K562 (cell line): Measurements from ENCODE around the gene DRC1. TPM values are rescaled to one million over a fixed set of nuclear protein-coding genes. Genes with fewer than 3 reads are reported as not detected.

Experiments used
- ATAC-seq: fragments of 200-7000 bp; cut with Tn5 transposase; 3 replicates; pipeline ENCODE4 v1.9.1; 2020; ENCODE audit warnings: moderate library complexity
- BruUV-seq: library from RNA; stranded (reverse); fragments of 400-500 nt; replicated peaks from 2 replicates; lab custom pipeline; 2021; lab: Mats Ljungman, UMichigan
- CTCF ChIA-PET: fragments of 300-600 bp; formaldehyde crosslinking; extraction: SDS; loops from one replicate; lab custom pipeline; 2021; ENCODE audit warnings: low intra/inter-chr PET ratio; lab: Yijun Ruan, JAX
- POLR2A ChIA-PET: fragments of 300-600, 350-650 bp; sonication (Branson Sonifier 250); formaldehyde crosslinking; extraction: SDS; loops from one replicate; lab custom pipeline; 2021; ENCODE audit warnings: antibody characterized with exemption, inconsistent platforms; lab: Yijun Ruan, JAX
- DNase-seq, 4 experiments: peaks; one replicate each; pipeline versions ENCODE4 v3.0.0 to v3.0.0-alpha.2; 2011 to 2018; ENCODE audit warnings: low spot score in 3 of 4, mixed read lengths in 3 of 4; ENCODE audit errors: extremely low read depth in 1 of 4
- FAIRE-seq: peaks from 2 replicates; lab custom pipeline; 2011; peaks lifted over from hg19 to GRCh38; lab: Jason Lieb, UNC
- H2AFZ ChIP-seq: 2 replicates; pipeline ENCODE4 v1.6.0; 2011; ENCODE audit warnings: low read depth, low read length, control low read depth, inconsistent platforms
- H3K27ac ChIP-seq: fragments of 200-600 bp; 3 replicates; pipeline ENCODE4 v1.8.0; 2011; ENCODE audit warnings: low read depth, mild to moderate bottlenecking, control low read depth, inconsistent platforms, low read length, moderate library complexity, mixed read lengths; ENCODE audit errors: extremely low read depth
- H3K27me3 ChIP-seq, 2 experiments: fragments of 300-600 bp in 1 of 2; 2 replicates in 1 of 2; 3 replicates in 1 of 2; pipeline versions ENCODE4 v1.6.0 to v1.8.0; 2011; ENCODE audit warnings: inconsistent platforms in 2 of 2, low read length in 2 of 2, mild to moderate bottlenecking in 1 of 2, mixed read lengths in 1 of 2, moderate library complexity in 1 of 2; ENCODE audit not compliant: control insufficient read depth in 2 of 2, insufficient read depth in 2 of 2
- H3K36me3 ChIP-seq: fragments of 300-600 bp; 3 replicates; pipeline ENCODE4 v1.8.0; 2011; ENCODE audit warnings: mild to moderate bottlenecking, low read length, inconsistent platforms; ENCODE audit not compliant: control insufficient read depth, insufficient read depth
- H3K4me1 ChIP-seq, 2 experiments: fragments of 200-600 bp in 1 of 2; replicated peaks in 1 of 2; 2 replicates in 1 of 2; 3 replicates in 1 of 2; pipeline versions ENCODE4 v1.5.1 to v1.8.0; 2011; ENCODE audit warnings: inconsistent platforms in 2 of 2, low read length in 2 of 2, mild to moderate bottlenecking in 1 of 2, mixed read lengths in 1 of 2, moderate library complexity in 1 of 2; ENCODE audit not compliant: control insufficient read depth in 2 of 2, insufficient read depth in 2 of 2
- H3K4me2 ChIP-seq: 2 replicates; pipeline ENCODE4 v1.6.1; 2011; ENCODE audit warnings: low read length, control low read depth, inconsistent platforms, mixed read lengths; ENCODE audit not compliant: insufficient read depth
- H3K4me3 ChIP-seq: fragments of 200-600 bp; sonication (generic), shearing (Covaris generic); 2 replicates; pipeline ENCODE4 v1.5.1; 2016; ENCODE audit warnings: control low read depth, inconsistent platforms
- H3K79me2 ChIP-seq: fragments of 200-600 bp; 3 replicates; pipeline ENCODE4 v1.8.0; 2011; ENCODE audit warnings: low read length, inconsistent platforms; ENCODE audit not compliant: control insufficient read depth, insufficient read depth
- H3K9ac ChIP-seq, 2 experiments: 2 replicates each; pipeline versions ENCODE4 v1.6.0 to v1.6.1; 2011; ENCODE audit warnings: low read depth in 2 of 2, low read length in 2 of 2, control low read depth in 1 of 2, inconsistent platforms in 1 of 2, mild to moderate bottlenecking in 1 of 2, mixed read lengths in 1 of 2; ENCODE audit not compliant: insufficient read depth in 1 of 2
- H3K9me1 ChIP-seq: one replicate; pipeline ENCODE4 v1.6.0; 2011; ENCODE audit warnings: inconsistent platforms, mild to moderate bottlenecking, low read length, moderate library complexity; ENCODE audit not compliant: control insufficient read depth, insufficient read depth
- H3K9me3 ChIP-seq: replicated peaks from 2 replicates; pipeline ENCODE4 v1.5.1; 2011; ENCODE audit warnings: low read depth, low read length, inconsistent platforms; ENCODE audit not compliant: control insufficient read depth, insufficient read depth
- H4K20me1 ChIP-seq: replicated peaks from 2 replicates; pipeline ENCODE4 v1.6.1; 2011; ENCODE audit warnings: low read length, inconsistent platforms, mixed read lengths; ENCODE audit not compliant: control insufficient read depth, insufficient read depth
- EHMT2 ChIP-seq: fragments of 450-650 bp; IDR thresholded peaks from 2 replicates; pipeline ENCODE4 v1.6.1; 2018; ENCODE audit warnings: antibody characterized with exemption
- JUN ChIP-seq, 2 experiments: sonication (generic) in 1 of 2; formaldehyde crosslinking in 1 of 2; IDR thresholded peaks; 2 replicates each; pipeline versions ENCODE4 v1.6.1 to v1.8.0; 2012 to 2022; ENCODE audit warnings: borderline replicate concordance in 2 of 2, mild to moderate bottlenecking in 2 of 2, improper control_type of control experiment in 1 of 2, low read depth in 1 of 2, low read length in 1 of 2, missing genetic modification reagents in 1 of 2
- MAZ ChIP-seq, 2 experiments: fragments of 450-650 bp in 1 of 2; sonication (generic) in 1 of 2; formaldehyde crosslinking; IDR thresholded peaks in 1 of 2; conservative IDR thresholded peaks in 1 of 2; 2 replicates each; pipeline versions ENCODE4 v1.4.0 to v1.5.0; 2020; ENCODE audit warnings: mild to moderate bottlenecking in 1 of 2, missing genetic modification reagents in 1 of 2
- MCM3 ChIP-seq: fragments of 450-650 bp; IDR thresholded peaks from 2 replicates; pipeline ENCODE4 v1.6.1; 2016
- MEF2A ChIP-seq: IDR thresholded peaks from 2 replicates; pipeline ENCODE4 v1.6.1; 2011; ENCODE audit warnings: low read depth, mild to moderate bottlenecking, low read length, moderate library complexity; ENCODE audit not compliant: control insufficient read depth
- NEUROD1 ChIP-seq: fragments of 150-350 bp; IDR thresholded peaks from 2 replicates; pipeline ENCODE4 v1.6.1; 2014; ENCODE audit warnings: borderline replicate concordance, low read length, low read depth; ENCODE audit not compliant: partially characterized antibody
- SIN3B ChIP-seq: fragments of 450-650 bp; IDR thresholded peaks from 2 replicates; pipeline ENCODE4 v1.6.1; 2017; ENCODE audit warnings: low read depth, mild to moderate bottlenecking, moderate library complexity
- SMC3 ChIP-seq: conservative IDR thresholded peaks from 2 replicates; pipeline ENCODE4 v1.6.1; 2011; ENCODE audit warnings: low read depth, low read length, improper control_type of control experiment; ENCODE audit not compliant: insufficient read depth
- SOX6 ChIP-seq: fragments of 450-650 bp; IDR thresholded peaks from 2 replicates; pipeline ENCODE4 v1.6.1; 2014; ENCODE audit warnings: mild to moderate bottlenecking
- SP2 ChIP-seq: IDR thresholded peaks from 2 replicates; pipeline ENCODE4 v1.6.1; 2011; ENCODE audit warnings: mild to moderate bottlenecking, low read depth, low read length, moderate library complexity; ENCODE audit not compliant: poor library complexity, severe bottlenecking; ENCODE audit errors: extremely low read depth
- SRSF7 ChIP-seq: fragments of 200-400 bp; formaldehyde crosslinking; optimal IDR thresholded peaks from 2 replicates; pipeline ENCODE3; 2017; ENCODE audit warnings: mild to moderate bottlenecking, low read depth, low read length
- TARDBP ChIP-seq: fragments of 450-650 bp; IDR thresholded peaks from 2 replicates; pipeline ENCODE4 v1.6.1; 2016
- ZNF707 ChIP-seq: fragments of 250-450 bp; sonication (Bioruptor Pico); conservative IDR thresholded peaks from 2 replicates; pipeline ENCODE4 v1.8.0; 2022; ENCODE audit warnings: inconsistent platforms, mild to moderate bottlenecking, moderate library complexity
- WGBS: fragments of 100-300 bp; shearing (Covaris generic); methylation state at CpG from one replicate; pipeline ENCODE4 v1.1.6; 2016; ENCODE audit warnings: low coverage, mixed read lengths; ENCODE audit not compliant: insufficient coverage; ENCODE audit errors: missing lambda C conversion rate; 5-methylcytosine and 5-hydroxymethylcytosine counted together
- in situ Hi-C: fragments of 300-500 bp; cut with MboI; formaldehyde crosslinking; loops from 4 replicates; pipeline ENCODE4 v1.15.0; 2018; ENCODE audit warnings: inconsistent platforms, mixed read lengths
- intact Hi-C: fragments of 100-400 bp; cut with micrococcal nuclease; formaldehyde crosslinking; loops from 2 replicates; pipeline ENCODE4 v1.14.2; 2022
- polyA plus RNA-seq, 8 experiments: library from polyadenylated mRNA; depleted of rRNA in 4 of 8; stranded (reverse) in 5 of 8; unstranded in 3 of 8; fragments of >200 nt; fragmentation: Nextera tagmentation in 2 of 8; fragmentation: Illumina TruSeq in 1 of 8; extraction: Ambion mirVana in 2 of 8; extraction: Trizol in 1 of 8; gene quantifications; 2 replicates each; pipeline versions ENCODE4 v1.2.1 to v1.2.3, GENCODE V29; 2011 to 2014; ENCODE audit warnings: inconsistent platforms in 1 of 8, missing spikeins in 1 of 8
- total RNA-seq, 7 experiments: library from RNA; depleted of rRNA in 6 of 7; stranded (reverse); fragments of >200 nt in 6 of 7; fragmentation: Illumina TruSeq in 2 of 7; extraction: Trizol in 2 of 7; gene quantifications; 2 replicates each; pipeline versions ENCODE4 v1.2.1 to v1.2.3, GENCODE V29; 2011 to 2021; ENCODE audit warnings: low replicate concordance in 1 of 7
- TF ChIP-seq, protein P1 (sequence below): fragments of 200-400 bp; formaldehyde crosslinking; IDR thresholded peaks from 2 replicates; pipeline ENCODE4 v1.6.1; 2017; ENCODE audit warnings: mild to moderate bottlenecking, low read depth, low read length, moderate library complexity
- TF ChIP-seq, protein P2 (sequence below): fragments of 250-450 bp; sonication (Bioruptor Pico); IDR thresholded peaks from 2 replicates; pipeline ENCODE4 v1.5.0; 2021; ENCODE audit warnings: mild to moderate bottlenecking, moderate library complexity

DRC1 gene
- total and polyA plus RNA-seq, 9 of the 15 experiments (the other 6 are each of a cell fraction or from before 2014, with no cell fraction given) = 0.07 to 0.10 TPM; not detected in 7

DNA sequence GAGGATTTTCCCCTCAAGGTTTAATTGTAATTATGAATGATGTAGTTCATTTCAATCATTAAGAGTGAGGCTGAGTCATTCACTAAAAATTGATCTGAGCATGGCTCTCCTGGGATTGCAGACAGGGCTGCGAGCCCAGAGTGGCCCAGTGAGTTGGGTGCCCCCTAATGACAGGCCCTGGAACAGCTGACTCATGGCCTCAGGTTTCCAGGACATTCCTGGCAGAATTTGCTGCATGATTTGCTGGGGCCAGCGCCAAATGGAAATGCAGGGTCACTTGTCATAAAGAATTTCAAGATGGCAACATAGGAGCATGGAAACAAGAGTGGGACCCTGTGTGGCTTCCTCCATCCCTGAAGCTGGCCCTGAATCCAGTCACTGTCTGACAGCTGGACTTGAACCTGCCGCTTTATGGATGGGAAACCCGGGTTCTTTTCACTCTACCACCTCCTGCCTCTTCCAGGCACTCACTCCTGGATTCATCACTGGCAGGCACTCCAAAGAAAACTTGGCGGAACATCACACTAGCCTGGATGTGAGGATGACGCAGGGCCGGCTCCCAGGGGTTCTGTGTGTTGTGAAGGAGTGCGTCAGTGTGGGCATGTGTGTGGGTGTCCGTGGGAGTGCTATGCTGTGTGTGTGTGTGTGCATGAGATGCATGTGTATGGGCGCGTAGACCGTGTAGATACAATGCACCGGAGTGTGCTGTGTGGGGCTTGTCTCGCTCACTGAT, 61.0 kb downstream of the DRC1 start:
- Histone ChIP-seq H3K36me3 (no peaks in the 10 kb centered on the region), H3K9me3 (no peaks in the 10 kb centered on the region), H3K4me1 (peaks cover 13 to 38% of the 10 kb centered on the region in 2 experiments; a peak in 4 of 5 replicates), H3K79me2 (no peaks in the 10 kb centered on the region), H4K20me1 (no peaks in the 10 kb centered on the region), H2AFZ (0 out of 2 replicates have a peak overlapping the region, but pooled peaks have one; percentile 8), H3K27me3 (no peaks in the 10 kb centered on the region), H3K4me3 (no peak overlapping the region), H3K27ac (no peak overlapping the region), H3K4me2 (no peak overlapping the region), H3K9me1 (no peaks in the 10 kb centered on the region), H3K9ac (no peak overlapping the region)
- BruUV-seq = no TSS peak
- FAIRE-seq (peak; percentile 90), DNase-seq (peak; percentile 71 to 74 (median 72)), ATAC-seq (peak; percentile 81)
- intact Hi-C loops (loop anchor here (5.0 to 10.0 kb wide), 3 partner anchors 65 to 228 kb away; no protein-coding TSS in a partner anchor), in situ Hi-C loops (loop anchor here (10.0 kb wide), 1 partner anchor 518 kb away; no protein-coding TSS in a partner anchor)
- ChIA-PET CTCF (interaction anchor here (1.8 kb wide), 1 partner anchor 227 kb away, joined by 6 read pairs; no protein-coding TSS in a partner anchor), POLR2A (interaction anchor here (0.6 to 1.0 kb wide), 2 partner anchors 53 to 217 kb away, joined by 3 read pairs; no protein-coding TSS in a partner anchor)
- 65% methylated on average over 14 of the region's 14 CpGs for WGBS
- TF ChIP-seq SRSF7 = no peak
- peak; percentile 74 for TF ChIP-seq JUN (IDR thresholded peaks at IDR 0.05; ENCODE audit: borderline replicate concordance, low read depth, low read length)
- TF ChIP-seq JUN (CRISPR knock-in tag; IDR thresholded peaks at IDR 0.05; ENCODE audit: borderline replicate concordance) = peak; percentile 63; the same call in 1 of the 2 replicates
- TF ChIP-seq SIN3B = no peak
- peak; percentile 31; the same call in 1 of the 2 replicates for TF ChIP-seq SMC3
- TF ChIP-seq, protein P1, sequence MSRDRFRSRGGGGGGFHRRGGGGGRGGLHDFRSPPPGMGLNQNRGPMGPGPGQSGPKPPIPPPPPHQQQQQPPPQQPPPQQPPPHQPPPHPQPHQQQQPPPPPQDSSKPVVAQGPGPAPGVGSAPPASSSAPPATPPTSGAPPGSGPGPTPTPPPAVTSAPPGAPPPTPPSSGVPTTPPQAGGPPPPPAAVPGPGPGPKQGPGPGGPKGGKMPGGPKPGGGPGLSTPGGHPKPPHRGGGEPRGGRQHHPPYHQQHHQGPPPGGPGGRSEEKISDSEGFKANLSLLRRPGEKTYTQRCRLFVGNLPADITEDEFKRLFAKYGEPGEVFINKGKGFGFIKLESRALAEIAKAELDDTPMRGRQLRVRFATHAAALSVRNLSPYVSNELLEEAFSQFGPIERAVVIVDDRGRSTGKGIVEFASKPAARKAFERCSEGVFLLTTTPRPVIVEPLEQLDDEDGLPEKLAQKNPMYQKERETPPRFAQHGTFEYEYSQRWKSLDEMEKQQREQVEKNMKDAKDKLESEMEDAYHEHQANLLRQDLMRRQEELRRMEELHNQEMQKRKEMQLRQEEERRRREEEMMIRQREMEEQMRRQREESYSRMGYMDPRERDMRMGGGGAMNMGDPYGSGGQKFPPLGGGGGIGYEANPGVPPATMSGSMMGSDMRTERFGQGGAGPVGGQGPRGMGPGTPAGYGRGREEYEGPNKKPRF = no peak
- TF ChIP-seq TARDBP = no peak
- TF ChIP-seq MEF2A = no peak
- no peak for TF ChIP-seq ZNF707
- no peak for TF ChIP-seq MCM3
- 0 out of 2 replicates have a peak, but pooled peaks have one; percentile 13 for TF ChIP-seq SOX6
- no peak for TF ChIP-seq SP2
- TF ChIP-seq NEUROD1 = no peak
- TF ChIP-seq, protein P2, sequence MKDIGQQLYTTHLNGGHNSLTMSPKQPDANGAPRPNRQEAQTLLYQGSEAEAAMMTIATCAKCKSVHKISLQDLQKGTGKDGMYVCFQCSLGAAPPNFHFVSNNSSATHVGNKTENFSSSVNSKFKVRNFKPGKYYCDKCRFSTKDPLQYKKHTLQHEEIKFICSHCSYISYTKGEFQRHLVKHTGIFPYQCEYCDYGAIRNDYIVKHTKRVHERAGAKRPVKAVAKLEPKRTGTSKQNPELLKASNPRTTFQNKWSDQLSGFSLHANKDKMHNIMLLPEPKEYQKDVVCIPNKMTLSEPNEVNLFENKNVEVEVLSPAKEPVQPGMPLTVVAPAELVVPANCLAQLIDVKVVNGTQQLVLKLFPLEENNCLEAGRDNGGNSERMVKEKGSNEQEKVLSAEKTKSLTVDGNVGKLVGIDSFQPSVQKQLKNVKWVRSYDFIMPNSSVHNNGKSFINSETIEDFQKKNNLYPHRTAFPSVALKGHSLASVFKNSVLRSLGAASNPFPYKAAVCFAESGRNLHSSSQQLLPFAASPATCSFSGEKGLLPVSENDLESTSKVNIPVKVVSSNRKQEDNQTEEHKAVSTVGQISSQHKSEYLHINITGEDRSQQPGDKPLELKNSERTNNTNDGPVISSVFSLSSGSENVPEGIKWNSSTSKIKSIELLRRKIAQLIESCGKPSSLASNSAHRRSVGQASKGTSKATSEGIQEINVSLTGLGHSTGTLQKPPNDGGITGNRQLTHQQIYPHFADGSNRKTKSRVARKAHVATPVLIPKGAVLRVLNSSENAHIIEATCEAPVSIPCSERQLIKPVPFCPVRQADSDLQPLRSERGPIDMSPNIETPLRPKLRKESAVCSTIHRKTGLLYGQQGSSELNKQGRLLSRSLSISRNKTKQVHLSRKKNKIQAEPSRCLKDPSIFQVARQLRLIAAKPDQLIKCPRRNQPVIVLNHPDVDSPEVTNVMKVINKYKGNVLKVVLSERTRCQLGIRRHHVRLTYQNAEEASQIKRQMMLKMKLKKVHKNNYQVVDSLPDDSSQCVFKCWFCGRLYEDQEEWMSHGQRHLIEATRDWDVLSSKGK (CRISPR knock-in tag) = no peak
- no peak for TF ChIP-seq EHMT2
- no peak for TF ChIP-seq MAZ (CRISPR knock-in tag; conservative IDR thresholded peaks at IDR 0.05 in 1 of 2, IDR thresholded peaks at IDR 0.05 in 1 of 2)
